HepG2 (cell line): ENCODE results near the gene COPS7B. TPM values are rescaled to one million over a fixed set of nuclear protein-coding genes. Genes with fewer than 3 reads are reported as not detected.
A peak's percentile ranks its signal among the peaks of the same experiment; 100 is the strongest.

Source experiments
- CBX1 ChIP-seq: IDR thresholded peaks from one replicate; pipeline ENCODE4 v1.6.1; 2016; ENCODE audit warnings: antibody characterized with exemption, low read depth
- FOXC1 ChIP-seq: sonication (generic); formaldehyde crosslinking; IDR thresholded peaks from 2 replicates; pipeline ENCODE4 v1.8.0; 2022; ENCODE audit warnings: mild to moderate bottlenecking, missing genetic modification reagents, borderline replicate concordance
- HMG20A ChIP-seq: IDR thresholded peaks from 2 replicates; pipeline ENCODE4 v1.6.1; 2016; ENCODE audit warnings: borderline replicate concordance
- HOXA5 ChIP-seq: sonication (generic); formaldehyde crosslinking; IDR thresholded peaks from 2 replicates; pipeline ENCODE4 v1.4.0; 2020; ENCODE audit warnings: missing genetic modification reagents
- MYC ChIP-seq: sonication (generic); formaldehyde crosslinking; IDR thresholded peaks from 2 replicates; pipeline ENCODE4 v1.9.0; 2021; ENCODE audit warnings: missing genetic modification reagents, borderline replicate concordance
- NR2C2 ChIP-seq: sonication (generic); formaldehyde crosslinking; IDR thresholded peaks from 2 replicates; pipeline ENCODE4 v1.4.0; 2020; ENCODE audit warnings: missing genetic modification reagents, mild to moderate bottlenecking, moderate library complexity, borderline replicate concordance
- PHF5A ChIP-seq: IDR thresholded peaks from one replicate; pipeline ENCODE4 v1.6.1; 2018; ENCODE audit warnings: low read depth, missing genetic modification reagents; ENCODE audit not compliant: unreplicated experiment
- RARA ChIP-seq: IDR thresholded peaks from 2 replicates; pipeline ENCODE4 v1.6.1; 2016; ENCODE audit warnings: missing genetic modification reagents, missing compliant biosample characterization
- RFX1 ChIP-seq: fragments of 450-650 bp; IDR thresholded peaks from 2 replicates; pipeline ENCODE4 v1.6.1; 2017
- SALL1 ChIP-seq: sonication (generic); formaldehyde crosslinking; IDR thresholded peaks from 2 replicates; pipeline ENCODE4 v1.8.0; 2022; ENCODE audit warnings: mild to moderate bottlenecking, missing genetic modification reagents
- SETDB1 ChIP-seq: sonication (generic); formaldehyde crosslinking; IDR thresholded peaks from 2 replicates; pipeline ENCODE4 v1.5.1; 2020; ENCODE audit warnings: missing genetic modification reagents, mild to moderate bottlenecking, borderline replicate concordance
- TCF12 ChIP-seq, 2 experiments: fragments of 450-650 bp in 1 of 2; sonication (generic) in 1 of 2; formaldehyde crosslinking in 1 of 2; IDR thresholded peaks; 2 replicates each; pipeline versions ENCODE4 v1.6.1 to v1.8.0; 2017 to 2022; ENCODE audit warnings: antibody characterized with exemption in 1 of 2, mild to moderate bottlenecking in 1 of 2, missing genetic modification reagents in 1 of 2, moderate library complexity in 1 of 2
- TFDP2 ChIP-seq: sonication (generic); formaldehyde crosslinking; IDR thresholded peaks from 2 replicates; pipeline ENCODE4 v1.4.0; 2020; ENCODE audit warnings: missing genetic modification reagents
- ZNF263 ChIP-seq: sonication (generic); formaldehyde crosslinking; IDR thresholded peaks from 2 replicates; pipeline ENCODE4 v1.4.0; 2020; ENCODE audit warnings: missing genetic modification reagents
- polyA plus RNA-seq, 8 experiments: library from polyadenylated mRNA; depleted of rRNA in 3 of 8; stranded (reverse) in 7 of 8; unstranded in 1 of 8; fragments of >200 nt; fragmentation: Illumina TruSeq in 4 of 8; extraction: Trizol in 4 of 8; gene quantifications; 2 replicates each; pipeline versions ENCODE4 v1.2.1 to v1.2.3, GENCODE V29; 2011 to 2016; ENCODE audit warnings: low read depth in 4 of 8, missing spikeins in 1 of 8, mixed read lengths in 1 of 8; ENCODE audit not compliant: insufficient read depth in 1 of 8
- total RNA-seq, 5 experiments: library from RNA; depleted of rRNA; stranded (reverse); fragments of >200 nt; fragmentation: Illumina TruSeq; extraction: Trizol; gene quantifications; 2 replicates each; pipeline ENCODE4 v1.2.3, GENCODE V29; 2016; ENCODE audit warnings: low read depth in 1 of 5
- TF ChIP-seq, protein P1 (sequence below): sonication (generic); formaldehyde crosslinking; IDR thresholded peaks from 2 replicates; pipeline ENCODE4 v1.4.0; 2020; ENCODE audit warnings: missing genetic modification reagents, borderline replicate concordance
- TF ChIP-seq, protein P2 (sequence below): sonication (generic); formaldehyde crosslinking; IDR thresholded peaks from 2 replicates; pipeline ENCODE4 v1.4.0; 2020; ENCODE audit warnings: mild to moderate bottlenecking, missing genetic modification reagents
- TF ChIP-seq, protein P3 (sequence below): sonication (generic); formaldehyde crosslinking; IDR thresholded peaks from 2 replicates; pipeline ENCODE4 v1.4.0; 2020; ENCODE audit warnings: missing genetic modification reagents

The COPS7B gene
- total and polyA plus RNA-seq, 2 of the 13 experiments (the other 11 are each of a cell fraction or from before 2014, with no cell fraction given): 30.6 to 62.7 TPM

DNA sequence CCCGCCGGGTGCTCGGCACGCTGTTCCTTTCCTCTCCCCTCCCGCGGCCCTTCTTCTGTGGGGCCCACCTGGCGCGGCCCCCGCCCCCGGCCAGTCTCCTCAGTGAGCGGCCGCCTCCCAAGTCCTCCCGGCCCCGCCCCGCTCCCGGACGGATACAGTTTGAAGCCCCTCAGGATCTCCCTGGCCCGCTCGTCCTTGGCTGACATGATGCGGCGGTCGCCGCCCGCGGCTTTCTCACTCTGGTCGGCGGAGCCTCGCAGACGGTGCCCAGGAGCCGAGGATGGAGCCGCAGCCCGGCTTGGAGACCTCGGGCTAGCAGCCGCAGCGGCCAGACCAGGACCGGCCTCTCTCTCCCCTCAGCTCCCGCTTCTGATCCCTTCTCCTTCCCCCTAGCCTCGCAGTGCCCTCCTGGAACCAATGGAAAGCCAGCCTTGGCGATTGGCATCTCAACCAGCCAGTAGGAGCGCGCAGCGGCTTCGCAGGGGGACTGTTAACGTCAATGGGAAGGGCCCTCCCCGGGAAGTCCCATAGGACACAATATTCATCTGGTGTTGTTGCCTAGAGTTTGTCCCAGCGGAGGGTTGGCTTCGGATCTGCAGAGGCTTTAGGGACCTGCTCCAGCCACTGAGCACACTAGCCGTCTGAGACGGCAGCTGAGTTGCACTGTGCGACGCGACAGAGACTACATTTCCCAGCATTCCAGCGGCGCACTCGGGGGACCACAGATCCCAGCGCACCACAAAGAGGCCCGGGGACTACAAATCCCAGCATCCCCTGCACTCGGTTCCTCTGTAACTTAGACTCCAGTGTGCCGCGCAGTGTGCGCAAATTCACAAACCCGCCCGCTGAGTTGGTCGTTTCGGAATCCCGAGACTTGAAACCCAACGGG, 5.1 kb upstream of the COPS7B start, which contains the start of gene PDE6D (continued):
- TF ChIP-seq, protein P1, sequence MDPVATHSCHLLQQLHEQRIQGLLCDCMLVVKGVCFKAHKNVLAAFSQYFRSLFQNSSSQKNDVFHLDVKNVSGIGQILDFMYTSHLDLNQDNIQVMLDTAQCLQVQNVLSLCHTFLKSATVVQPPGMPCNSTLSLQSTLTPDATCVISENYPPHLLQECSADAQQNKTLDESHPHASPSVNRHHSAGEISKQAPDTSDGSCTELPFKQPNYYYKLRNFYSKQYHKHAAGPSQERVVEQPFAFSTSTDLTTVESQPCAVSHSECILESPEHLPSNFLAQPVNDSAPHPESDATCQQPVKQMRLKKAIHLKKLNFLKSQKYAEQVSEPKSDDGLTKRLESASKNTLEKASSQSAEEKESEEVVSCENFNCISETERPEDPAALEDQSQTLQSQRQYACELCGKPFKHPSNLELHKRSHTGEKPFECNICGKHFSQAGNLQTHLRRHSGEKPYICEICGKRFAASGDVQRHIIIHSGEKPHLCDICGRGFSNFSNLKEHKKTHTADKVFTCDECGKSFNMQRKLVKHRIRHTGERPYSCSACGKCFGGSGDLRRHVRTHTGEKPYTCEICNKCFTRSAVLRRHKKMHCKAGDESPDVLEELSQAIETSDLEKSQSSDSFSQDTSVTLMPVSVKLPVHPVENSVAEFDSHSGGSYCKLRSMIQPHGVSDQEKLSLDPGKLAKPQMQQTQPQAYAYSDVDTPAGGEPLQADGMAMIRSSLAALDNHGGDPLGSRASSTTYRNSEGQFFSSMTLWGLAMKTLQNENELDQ (CRISPR knock-in tag): no peak
- no peak for TF ChIP-seq SETDB1
- TF ChIP-seq MYC (CRISPR knock-in tag): peak; percentile 7; the same call in 1 of the 2 replicates
- TF ChIP-seq FOXC1: peak; percentile 3
- TF ChIP-seq RARA: no peak; the same call in 1 of the 2 replicates
- TF ChIP-seq RFX1: no peak
- TF ChIP-seq, protein P2, sequence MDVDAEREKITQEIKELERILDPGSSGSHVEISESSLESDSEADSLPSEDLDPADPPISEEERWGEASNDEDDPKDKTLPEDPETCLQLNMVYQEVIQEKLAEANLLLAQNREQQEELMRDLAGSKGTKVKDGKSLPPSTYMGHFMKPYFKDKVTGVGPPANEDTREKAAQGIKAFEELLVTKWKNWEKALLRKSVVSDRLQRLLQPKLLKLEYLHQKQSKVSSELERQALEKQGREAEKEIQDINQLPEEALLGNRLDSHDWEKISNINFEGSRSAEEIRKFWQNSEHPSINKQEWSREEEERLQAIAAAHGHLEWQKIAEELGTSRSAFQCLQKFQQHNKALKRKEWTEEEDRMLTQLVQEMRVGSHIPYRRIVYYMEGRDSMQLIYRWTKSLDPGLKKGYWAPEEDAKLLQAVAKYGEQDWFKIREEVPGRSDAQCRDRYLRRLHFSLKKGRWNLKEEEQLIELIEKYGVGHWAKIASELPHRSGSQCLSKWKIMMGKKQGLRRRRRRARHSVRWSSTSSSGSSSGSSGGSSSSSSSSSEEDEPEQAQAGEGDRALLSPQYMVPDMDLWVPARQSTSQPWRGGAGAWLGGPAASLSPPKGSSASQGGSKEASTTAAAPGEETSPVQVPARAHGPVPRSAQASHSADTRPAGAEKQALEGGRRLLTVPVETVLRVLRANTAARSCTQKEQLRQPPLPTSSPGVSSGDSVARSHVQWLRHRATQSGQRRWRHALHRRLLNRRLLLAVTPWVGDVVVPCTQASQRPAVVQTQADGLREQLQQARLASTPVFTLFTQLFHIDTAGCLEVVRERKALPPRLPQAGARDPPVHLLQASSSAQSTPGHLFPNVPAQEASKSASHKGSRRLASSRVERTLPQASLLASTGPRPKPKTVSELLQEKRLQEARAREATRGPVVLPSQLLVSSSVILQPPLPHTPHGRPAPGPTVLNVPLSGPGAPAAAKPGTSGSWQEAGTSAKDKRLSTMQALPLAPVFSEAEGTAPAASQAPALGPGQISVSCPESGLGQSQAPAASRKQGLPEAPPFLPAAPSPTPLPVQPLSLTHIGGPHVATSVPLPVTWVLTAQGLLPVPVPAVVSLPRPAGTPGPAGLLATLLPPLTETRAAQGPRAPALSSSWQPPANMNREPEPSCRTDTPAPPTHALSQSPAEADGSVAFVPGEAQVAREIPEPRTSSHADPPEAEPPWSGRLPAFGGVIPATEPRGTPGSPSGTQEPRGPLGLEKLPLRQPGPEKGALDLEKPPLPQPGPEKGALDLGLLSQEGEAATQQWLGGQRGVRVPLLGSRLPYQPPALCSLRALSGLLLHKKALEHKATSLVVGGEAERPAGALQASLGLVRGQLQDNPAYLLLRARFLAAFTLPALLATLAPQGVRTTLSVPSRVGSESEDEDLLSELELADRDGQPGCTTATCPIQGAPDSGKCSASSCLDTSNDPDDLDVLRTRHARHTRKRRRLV (CRISPR knock-in tag): peak; percentile 88
- peak; percentile 83 for TF ChIP-seq NR2C2 (CRISPR knock-in tag)
- TF ChIP-seq CBX1: no peak
- TF ChIP-seq SALL1: peak; percentile 63; the same call in 1 of the 2 replicates
- TF ChIP-seq TCF12 (IDR thresholded peaks at IDR 0.05): no peak
- peak; percentile 70; the same call in 1 of the 2 replicates for TF ChIP-seq TCF12 (CRISPR knock-in tag; IDR thresholded peaks at IDR 0.05)
- TF ChIP-seq HOXA5 (CRISPR knock-in tag): no peak
- peak; percentile 9 for TF ChIP-seq PHF5A (CRISPR knock-in tag)
- TF ChIP-seq TFDP2 (CRISPR knock-in tag): peak; percentile 68
- 0 out of 2 replicates have a peak, but pooled peaks have one; percentile 36 for TF ChIP-seq ZNF263 (CRISPR knock-in tag)
- TF ChIP-seq, protein P3, sequence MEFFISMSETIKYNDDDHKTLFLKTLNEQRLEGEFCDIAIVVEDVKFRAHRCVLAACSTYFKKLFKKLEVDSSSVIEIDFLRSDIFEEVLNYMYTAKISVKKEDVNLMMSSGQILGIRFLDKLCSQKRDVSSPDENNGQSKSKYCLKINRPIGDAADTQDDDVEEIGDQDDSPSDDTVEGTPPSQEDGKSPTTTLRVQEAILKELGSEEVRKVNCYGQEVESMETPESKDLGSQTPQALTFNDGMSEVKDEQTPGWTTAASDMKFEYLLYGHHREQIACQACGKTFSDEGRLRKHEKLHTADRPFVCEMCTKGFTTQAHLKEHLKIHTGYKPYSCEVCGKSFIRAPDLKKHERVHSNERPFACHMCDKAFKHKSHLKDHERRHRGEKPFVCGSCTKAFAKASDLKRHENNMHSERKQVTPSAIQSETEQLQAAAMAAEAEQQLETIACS (CRISPR knock-in tag): no peak
- no peak for TF ChIP-seq HMG20A (CRISPR knock-in tag)
